Erythroblast (primary cell): ENCODE measurements around the gene INSM1.

Source experiments
- GATA1 ChIP-seq: IDR thresholded peaks from 2 replicates; pipeline ENCODE4 v1.6.1; 2011; ENCODE audit warnings: low read depth, mild to moderate bottlenecking, control low read depth, low read length, moderate library complexity
- POLR2A ChIP-seq: IDR thresholded peaks from 2 replicates; pipeline ENCODE4 v1.6.1; 2011; ENCODE audit warnings: mild to moderate bottlenecking, low read length

- TF ChIP-seq POLR2A = no peak
- TF ChIP-seq GATA1 = no peak
Observed at GRCh38 chr20:20390393-20390792, 22.5 kb downstream of the INSM1 start.
